Stimulated activated CD4-positive, alpha-beta T cell treated with anti-CD3 and anti-CD28 coated beads, Interleukin-1b, Interleukin-23, amount 100 ng/mL, for 24 hours (primary cell): ENCODE measurements around the gene AJM1.

Experiments
- DNase-seq, 4 experiments: peaks; one replicate each; pipeline ENCODE4 v3.0.0-alpha.2; 2020; ENCODE audit warnings: low read depth in 4 of 4, low spot score in 1 of 4

AJM1 gene

DNA sequence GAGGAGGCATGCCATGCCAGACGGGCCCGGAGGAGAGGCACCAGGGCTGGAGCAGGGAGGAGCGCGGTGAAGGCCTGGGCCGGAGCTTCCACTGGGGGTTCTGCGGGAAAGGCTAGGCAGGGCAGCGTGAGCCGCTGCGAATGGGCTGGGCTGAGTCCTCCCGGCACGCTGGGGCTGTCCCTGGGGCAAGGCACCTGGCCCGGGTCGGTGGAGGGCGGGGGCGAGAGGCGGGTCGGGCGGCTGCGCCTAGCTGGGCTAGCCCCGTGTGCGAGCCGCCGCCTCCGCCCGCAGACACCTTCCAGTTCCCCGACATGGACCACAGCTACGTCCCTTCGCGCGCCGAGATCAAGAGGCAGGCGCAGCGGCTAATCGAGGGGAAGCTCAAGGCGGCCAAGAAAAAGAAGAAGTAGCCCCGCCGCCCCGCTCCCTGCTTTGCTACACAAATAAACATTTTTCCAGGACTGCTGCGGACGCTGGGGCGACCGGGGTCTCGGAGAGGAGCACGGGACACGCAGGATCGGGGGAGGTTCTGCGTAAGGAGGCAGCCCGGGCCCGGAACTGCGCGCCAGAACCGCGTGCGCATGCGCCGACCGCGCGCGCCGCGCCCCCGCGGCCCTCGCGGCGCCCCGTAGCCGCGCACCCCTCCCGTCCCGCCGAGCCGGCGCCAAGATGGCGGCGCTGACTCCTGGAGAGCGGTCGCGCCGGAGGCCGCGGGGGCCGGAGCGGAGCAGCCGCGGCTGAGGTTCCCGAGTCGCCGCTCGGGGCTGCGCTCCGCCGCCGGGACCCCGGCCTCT lies 34.8 kb upstream of the AJM1 start, which contains the start of gene RABL6:
Gene RABL6, plus strand, starts transcription at position 668 of the 794 bp plus-strand sequence. CDS start 249 bp downstream, outside the sequence.
- peak; percentile 49 to 71 (median 66) for DNase-seq

DNA sequence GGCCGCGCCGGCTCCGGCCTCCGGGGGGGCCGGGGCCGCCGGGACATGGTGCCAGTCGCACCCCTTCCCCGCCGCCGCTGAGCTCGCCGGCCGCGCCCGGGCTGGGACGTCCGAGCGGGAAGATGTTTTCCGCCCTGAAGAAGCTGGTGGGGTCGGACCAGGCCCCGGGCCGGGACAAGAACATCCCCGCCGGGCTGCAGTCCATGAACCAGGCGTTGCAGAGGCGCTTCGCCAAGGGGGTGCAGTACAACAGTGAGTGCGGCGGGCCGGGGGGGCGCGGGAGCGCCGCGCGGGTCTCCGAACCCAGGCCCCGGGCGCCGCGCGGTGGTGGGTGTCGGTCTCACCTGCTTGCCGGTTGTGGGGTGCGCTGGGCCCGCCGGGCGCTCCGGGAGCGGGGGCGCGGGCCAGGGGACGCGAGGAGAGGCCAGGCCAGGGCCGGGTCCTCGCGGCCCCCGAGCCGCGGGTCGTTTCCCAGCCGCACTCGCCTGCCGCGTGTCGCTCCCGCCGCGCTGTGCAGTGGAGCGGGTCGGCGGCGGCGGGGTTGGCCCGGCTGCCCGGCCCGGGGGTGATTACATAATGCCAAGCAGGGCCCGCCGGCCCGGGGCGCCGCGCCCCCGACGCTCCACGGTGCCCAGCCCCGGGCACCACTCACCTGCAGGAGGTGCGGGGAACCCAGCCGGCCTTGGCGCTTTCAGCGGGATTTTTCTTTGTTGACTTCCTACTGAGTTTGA lies 34.0 kb upstream of the AJM1 start:
- peak in 1 of 4 experiments; percentile 27 for DNase-seq

DNA sequence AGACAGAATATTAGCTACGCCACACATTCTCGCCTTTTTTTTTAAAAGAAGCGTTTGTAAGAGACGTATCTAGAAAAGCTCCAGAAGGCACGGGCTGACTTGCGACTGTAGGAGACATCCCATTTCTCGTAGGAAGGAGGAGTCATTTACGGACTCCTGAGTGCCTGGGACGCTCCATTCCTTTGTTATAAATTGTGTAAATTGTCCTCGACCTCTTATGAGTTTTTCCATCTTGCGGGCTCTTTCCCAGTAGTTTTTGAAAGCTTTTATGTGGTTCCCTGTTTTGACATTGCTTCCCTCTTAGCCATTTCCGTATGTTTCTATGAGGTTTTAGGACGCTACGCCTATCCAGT lies 33.5 kb upstream of the AJM1 start:
- no peak for DNase-seq

DNA sequence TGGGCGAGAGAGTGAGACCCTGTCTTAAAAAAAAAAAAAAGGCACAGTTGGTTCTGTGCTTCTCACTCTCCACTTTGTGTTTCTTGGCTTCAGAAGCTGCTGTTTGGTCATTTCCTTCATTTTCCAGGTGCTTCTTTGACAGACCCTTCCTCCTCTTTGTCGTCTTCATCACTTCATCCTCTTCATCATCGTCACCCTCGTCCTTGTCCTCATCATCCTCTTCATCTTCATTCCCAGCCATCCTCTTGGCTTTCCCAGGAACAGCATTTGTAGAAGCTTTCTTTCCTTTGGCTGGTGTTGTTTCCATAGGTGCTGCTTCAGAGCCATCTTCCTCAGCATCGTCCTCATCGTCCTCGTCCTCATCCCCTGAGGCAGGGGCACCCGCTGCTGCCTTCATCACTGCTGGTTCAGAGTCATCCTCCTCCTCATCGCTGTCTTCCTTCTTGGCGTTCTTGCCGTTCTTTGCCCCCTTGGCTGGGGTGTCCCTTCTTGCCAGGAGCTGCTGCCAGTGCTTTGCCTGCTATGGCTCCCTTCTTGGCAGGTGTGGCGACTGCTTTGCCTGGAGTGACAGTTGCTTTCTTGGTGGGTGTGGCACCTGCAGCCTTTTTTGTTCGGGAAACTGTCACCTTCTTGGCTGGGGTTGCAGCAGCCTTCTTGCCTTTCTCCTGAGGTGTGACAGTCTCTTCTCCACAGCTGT lies 27.4 kb upstream of the AJM1 start:
- DNase-seq, result no peak

DNA sequence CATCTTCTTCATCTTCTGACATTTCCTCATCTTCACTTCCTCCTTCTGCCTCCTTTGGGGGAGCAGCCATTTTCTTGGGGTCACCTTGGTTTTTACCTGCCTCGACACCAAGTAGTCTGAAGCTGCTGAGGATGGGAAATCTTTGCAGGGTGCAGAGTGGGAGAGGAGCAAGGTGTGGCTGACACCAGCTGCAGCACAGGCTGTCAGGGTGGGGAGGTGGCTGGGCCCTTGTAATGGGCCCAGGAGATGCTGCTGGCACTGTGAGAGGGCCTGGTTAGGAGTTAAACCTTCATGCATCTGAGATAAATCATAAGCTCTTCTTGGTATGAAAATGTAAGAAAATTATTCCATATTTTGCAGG lies 26.9 kb upstream of the AJM1 start:
- no peak for DNase-seq

DNA sequence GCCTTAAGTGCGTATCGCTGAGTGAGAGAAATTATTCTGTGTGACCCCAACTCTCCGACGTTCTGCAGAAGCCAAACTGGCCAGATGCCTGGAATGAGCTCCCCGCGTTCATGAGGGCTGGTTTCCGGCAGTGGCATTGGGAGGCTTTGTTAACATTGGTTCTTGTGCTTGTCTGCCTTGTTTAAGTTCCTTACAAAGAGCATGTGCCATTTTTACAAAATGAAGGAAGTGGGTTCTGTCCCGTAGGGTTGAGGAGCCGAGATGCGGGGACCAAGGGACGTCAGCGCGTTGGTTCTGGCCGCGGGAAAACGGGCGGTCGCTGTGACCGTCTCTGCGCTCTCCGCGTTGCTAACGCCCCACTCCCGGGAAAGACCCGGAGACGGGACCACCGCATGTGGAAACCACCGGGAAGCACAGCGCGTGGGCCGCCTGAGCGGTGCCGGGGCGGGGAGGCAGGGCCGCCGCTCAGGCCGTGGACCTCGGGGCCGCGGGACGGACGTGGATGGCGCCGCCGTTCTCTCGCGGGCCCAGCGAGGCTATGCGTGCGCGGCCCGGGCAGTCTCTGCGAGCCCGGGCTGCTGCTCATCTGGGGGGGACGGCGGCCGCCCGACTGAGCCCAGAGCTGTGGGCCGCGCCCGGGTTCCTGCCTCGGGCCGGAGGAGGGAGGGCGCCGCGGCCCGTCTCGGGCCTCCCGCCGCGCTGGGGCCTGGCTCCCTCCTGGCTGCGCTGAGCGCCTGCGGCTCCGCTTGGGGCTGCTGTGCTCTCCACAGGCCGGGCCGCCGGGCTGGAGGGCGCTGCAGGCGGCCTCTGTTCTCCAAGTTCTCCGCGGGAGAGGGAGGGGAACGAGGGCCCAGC lies 21.1 kb upstream of the AJM1 start:
- no peak for DNase-seq

DNA sequence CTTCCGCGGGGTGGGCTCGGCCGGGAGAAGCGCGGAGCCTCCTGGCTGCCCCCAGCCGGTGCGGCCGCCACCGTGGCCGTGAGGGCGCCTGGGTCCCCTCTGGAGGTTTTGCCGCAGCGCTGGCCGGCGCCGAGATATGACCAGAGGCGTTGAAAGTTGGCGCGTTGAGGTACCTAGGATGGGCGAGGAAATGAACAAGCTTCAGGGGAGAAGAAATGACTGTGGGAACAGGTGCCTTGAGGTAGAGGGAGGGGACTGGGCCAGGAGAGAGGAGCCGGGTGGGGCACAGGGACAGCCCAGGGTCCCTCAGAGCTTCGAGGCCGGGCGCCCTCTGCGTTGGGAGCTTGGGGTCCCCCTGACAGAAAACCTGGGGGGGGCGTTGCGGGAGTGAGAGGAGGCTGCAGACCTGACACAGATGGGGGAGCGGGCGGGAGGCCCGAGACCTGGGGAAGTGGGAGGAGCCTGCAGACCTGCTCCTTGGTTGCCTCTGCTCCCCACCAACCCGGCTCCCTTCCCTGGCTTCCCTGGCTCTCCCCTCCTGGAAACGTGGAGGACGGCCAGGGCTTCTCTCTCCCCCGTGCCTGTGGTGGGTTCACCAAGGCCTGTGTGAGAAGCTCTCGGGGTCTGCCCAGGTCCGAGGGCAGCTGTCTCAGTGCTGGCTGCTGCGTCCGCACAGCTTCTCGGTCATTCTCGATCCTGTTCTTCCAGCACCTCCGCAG lies 20.3 kb upstream of the AJM1 start:
- DNase-seq, result no peak

DNA sequence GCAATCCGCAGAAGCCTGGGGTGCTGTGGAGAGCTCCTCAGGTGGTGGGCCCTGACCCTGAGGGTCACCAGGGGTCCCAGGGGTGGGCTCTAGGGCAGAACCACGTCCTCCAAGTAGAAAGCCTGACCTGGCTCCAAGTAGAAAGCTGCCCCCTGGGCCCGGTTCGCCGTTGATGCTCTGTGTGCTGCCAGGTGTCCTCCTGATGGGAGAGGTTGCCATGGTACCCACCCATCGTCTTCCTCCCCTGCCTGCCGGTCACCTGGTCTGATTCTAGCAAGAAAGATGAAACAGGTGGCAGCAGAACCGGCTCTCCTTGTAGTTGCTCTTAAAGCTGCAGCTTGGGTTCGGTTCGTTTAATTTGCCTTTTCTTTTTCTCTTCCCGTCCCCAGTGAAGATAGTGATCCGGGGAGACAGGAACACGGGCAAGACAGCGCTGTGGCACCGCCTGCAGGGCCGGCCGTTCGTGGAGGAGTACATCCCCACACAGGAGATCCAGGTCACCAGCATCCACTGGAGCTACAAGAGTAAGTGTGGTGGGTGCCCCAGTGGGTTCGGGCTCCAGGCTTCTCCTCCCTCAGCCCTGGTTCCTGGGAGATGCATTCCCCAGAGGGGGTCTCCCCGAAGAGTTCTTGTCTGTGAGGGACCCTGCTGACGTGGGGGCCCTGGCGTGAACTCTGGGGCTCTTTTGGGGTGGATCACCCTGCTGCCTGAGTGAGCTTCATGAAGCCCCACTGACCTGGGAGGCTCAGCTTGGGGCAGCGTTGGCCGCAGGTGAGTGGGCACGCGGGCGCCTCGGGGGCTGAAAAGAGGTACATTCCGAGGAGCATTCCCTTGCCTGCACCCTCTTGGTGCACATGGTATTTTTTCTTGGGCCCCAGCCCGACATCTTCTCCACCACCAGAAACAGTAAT lies 18.9 kb upstream of the AJM1 start:
- DNase-seq, result no peak

DNA sequence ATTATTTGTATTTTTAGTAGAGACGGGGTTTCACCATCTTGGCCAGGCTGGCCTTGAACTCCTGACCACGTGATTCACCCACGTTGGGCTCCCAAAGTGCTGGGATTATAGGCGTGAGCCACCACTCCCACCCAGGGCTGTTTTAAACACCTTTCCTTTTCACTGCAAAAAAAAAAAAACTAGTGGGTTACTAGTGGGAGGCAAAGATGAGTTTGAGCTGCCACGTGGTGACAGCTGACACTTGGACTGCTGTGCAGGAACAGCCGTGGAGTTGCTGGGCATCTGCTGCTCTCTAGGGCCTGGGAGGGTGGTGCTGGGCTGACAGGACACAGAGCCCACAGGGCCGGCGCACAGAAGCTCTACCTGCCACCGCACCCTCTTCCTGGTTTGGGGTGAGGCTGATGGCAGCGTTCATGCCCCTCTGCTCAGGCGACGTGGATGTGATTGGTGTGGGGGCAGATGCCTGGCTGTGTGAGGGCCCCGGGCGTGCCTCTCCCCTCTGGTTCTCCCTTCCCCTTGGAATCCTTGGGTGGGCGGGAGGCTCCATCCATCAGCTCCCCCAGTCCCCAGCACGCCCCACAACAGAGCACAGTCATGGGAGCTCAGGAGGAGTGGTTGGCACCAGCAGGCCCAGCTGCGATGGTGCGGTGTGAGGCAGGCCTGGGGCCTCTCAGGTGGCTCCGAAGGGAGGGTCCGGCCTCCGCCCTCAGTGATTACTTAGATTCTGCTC lies 17.6 kb upstream of the AJM1 start:
- DNase-seq, result no peak

DNA sequence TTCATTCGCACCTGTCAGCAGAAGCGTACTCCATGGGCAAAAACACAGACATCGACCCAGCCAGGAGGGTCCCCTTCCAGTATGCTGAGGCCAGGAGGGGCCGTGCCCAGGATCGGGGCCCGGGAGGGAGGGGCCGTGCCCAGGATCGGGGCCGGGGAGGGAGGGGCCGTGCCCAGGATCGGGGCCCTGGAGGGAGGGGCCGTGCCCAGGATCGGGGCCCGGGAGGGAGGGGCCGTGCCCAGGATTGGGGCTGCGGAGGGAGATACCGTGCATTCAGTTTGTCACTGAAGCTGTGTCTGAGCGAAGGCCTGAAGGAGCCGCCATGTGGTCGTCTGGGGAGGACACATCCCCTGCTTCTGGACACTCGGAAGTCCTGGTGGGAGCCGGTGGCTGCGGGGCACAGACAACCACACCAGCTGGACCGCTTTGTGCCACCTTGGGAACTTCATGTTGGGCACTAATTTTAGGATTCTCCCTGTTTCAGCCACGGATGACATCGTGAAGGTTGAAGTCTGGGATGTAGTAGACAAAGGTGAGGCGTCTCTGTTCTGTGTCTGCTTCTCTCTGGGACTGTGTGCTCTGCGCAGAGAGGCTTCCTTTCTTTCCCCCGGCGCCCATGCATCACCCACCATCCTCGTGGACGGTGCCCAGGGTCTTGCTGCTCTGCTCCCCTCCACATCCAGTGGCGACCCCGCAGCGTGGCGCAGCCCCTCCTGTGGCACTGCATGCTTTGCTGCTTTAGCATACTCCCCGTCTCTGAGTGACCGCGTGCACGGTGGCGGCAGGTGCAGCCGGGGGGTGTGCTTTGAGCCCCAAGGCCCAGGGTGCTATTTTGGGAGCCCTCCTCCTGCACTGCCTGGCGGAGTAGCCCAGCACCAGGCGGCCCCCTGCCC lies 16.7 kb upstream of the AJM1 start:
- DNase-seq, result no peak

DNA sequence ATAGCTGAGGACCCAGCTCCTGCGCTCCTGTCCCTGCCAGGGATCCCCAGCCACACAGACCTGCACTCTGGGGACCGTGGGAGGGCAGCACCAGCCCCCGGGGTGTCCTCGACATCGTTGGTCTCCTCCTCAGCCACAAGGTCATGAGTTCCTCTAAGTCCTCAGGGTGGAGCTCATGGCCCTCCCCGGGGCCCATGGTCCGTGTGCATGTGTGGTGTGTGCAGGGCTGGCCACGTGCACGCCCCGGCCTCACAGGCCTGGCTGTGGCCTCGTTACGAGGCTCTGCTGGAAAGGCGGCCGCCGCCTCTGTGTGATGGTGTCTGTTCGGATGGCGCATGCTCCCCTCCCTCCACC lies 16.1 kb upstream of the AJM1 start:
- no peak for DNase-seq

DNA sequence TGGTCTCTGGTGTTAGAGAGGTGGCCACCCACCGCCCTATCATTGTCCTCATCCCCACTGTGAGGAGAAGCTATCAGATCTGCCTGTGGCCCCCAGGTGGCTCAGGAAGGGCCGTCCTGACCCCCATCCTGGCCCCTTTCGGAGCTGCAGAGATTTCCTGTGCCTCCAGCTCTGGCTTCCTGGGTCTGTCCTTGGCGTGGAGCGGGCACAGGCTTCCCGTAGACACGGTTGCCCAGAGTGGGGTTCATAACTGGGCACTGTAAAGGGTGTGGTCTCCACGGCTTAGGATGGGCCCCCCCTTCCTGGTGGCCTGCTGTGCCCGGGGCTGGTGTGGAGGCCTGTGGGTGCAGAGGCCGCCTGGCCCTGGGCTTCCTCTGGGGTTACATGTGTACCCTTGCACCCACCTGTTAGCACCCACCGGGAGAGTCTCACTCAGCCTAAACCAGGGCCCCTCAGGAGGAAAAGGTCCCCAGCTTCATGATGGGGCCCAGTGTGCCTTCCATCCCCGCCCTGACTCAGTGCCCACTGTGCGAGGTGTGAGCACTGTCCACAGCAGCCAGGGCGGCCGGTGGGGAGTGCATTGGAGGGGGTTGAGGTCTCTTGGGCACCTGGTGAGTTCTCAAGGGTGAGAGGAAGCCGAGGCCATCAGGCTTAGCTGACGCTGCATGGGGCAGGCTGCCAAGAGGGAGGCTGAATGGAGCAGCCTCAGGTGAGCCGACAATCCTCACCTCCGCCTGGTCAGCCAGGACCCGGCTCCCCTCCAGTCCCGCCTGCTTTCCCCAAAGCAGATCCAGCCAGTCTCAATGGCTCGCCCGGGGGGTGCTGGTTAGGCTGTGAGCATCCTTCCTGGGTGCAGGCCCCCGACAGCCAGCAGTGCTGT lies 15.3 kb upstream of the AJM1 start:
- DNase-seq, result no peak

DNA sequence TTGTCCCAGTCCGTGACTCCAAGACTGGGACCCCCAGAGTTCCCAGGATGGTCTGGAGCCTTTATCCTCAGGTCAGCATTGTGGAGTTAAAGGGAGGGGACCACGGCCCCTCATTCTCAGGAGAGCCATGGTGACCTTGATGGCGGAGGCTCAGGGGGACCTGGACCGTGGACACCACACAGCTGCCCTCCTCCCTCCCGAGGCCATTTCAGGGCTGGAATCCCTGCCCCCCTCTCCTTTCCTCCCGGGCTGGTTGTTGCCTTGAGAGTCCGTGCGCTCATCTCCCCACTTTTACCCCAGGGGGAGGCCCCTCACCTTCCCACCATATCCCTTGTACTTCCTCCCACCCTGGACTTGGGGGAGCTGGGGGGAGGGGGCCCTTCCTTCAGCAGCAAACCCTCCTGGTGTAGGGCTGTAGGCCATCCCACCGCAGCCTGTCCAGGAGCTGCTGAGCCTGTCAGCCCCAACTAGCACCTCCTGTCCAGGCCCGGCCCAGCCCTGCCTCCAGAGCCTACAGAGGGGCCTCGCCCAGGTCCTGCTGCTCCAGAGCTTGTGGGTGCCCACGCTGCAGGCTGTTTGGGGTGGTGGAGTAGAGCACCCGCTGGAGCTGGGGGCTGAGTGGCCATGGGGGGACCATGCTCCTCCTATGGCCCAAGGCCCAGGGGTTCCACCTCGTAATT lies 14.3 kb upstream of the AJM1 start:
- no peak for DNase-seq

DNA sequence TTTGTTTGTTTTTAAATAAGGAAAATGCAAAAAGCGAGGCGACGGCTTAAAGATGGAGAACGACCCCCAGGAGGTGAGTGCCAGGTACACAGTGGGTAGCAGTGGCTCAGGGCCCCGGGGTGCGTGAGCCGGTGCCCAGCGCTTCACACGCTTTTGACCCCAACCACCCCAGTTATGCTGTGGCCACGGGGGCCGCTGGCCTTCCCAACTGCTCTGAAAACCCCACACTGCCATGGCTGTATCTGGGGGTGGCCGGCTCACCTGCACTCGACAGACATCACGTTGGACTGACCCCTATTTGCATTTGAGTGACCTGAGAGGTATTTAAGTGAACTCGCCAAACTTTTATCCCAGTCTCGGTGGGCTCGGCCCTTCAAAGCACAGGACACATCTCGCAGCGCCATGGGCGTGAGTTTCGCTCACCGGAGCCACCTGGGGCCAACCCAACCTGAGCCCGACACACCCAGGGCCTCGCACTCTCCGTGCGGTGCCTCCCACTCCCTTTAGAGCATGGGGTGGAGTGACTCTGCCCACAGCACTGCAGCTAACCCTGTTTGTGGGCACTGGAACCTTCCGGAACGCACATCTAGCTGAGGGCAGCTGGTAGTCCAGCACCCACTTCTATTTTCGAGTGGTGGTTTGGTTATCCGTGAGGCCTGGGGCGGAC lies 13.7 kb upstream of the AJM1 start:
- no peak for DNase-seq

DNA sequence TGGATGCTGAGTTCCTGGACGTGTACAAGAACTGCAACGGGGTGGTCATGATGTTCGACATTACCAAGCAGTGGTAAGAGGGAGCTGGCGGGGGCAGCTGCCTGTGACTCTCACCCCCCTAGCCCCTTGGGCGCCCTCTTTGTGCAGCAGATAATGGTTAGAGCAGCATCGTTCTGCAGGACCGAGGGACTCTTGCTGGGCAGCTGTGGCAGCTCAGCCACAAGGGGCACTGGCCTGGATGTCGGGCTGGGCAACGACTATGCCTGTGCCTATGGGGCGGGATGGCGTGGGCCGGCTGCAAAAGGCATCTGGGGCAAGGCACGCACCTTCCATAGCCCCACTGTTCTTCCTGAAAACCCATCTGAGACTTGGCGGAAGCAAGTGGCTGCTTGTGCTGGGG lies 12.9 kb upstream of the AJM1 start:
- no peak for DNase-seq
